ENCODE data around the gene PDGFB.

The PDGFB gene

DNA sequence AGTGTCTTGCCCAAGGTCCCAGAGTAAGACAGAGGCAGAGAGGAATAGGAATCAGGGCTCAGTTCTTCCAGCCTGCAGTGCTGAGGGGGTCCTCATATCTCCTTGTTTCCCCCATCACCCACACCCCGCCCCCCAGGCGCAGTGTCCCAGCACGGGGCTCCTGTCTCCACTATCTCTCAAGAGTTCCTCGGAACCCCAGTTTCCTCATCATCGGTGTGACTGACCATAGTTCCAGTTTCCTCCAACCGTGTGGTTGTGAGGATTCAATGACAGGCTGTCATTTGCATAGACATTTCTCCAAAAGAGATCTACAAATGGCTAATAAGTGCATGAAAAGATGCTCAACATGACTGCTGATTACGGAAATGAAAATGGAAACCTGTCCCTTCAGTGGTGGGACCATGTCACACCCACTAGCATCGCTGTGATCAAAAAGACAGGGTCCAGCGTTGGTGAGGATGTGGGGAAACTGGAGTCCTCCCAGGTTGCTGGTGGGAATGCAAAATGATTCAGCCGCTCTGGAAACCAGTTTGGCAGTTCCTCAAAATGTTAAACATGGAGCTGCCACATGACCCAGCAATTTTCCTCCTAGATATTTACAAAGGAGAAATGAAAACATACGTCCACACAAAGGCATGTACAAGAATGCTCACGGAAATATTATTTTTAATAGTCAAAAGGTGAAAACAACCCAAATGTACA, 31.8 kb upstream of the PDGFB start:
- Histone ChIP-seq H3K4me1 (ENCODE audit: control insufficient read depth, insufficient read depth, low read length, unreplicated experiment) (peaks cover 3% of the 10 kb centered on the region), H3K27ac (ENCODE audit: low read depth, low read length) (peak overlapping the region; percentile 29; the same call in 1 of the 2 replicates)

DNA sequence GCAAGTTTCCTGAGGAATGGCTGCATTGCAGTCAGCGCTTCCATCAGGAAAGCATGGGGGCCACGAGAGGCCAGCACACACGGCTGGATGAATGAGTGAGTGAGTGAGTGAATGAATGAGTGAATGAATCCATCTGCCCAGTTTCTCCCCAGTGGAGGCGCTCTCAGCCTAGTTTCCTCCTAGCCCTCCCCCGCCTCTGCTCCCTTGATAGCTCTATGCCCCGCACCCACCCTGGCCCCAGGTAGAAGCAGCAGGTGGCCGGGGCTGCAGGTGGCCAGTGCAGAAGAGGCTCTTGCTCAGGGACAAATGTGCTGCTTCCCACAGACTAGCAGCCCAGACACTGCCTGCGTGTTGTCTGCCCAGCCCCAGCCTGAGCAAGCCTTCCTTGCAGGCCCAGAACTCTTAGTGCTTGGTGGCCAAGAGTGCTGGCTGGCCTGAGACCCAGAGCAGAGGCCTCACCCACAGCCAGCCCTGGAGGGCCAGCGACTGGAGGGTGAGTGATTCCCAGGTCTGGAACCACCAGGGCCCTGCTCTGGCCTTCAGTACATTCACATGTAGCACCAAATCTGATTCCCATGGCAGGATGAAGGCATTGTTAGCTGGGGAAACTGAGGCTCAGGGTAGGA, 31.1 kb upstream of the PDGFB start:
- Histone ChIP-seq H3K79me2 (ENCODE audit: control insufficient read depth, insufficient read depth, low read length, unreplicated experiment) (no peaks in the 10 kb centered on the region), H3K27ac (ENCODE audit: low read depth, low read length) (no peak overlapping the region), H2AFZ (ENCODE audit: low read length, unreplicated experiment) (no peak overlapping the region)

More for the DNA sequence above, 31.8 kb upstream of the PDGFB start:
- no peak overlapping the region for H2AFZ ChIP-seq (ENCODE audit: low read length, unreplicated experiment)
- no peaks in the 10 kb centered on the region for H3K36me3 ChIP-seq (ENCODE audit: insufficient read depth, low read length)
- no peaks in the 10 kb centered on the region for H3K79me2 ChIP-seq (ENCODE audit: control insufficient read depth, insufficient read depth, low read length, unreplicated experiment)
- no peaks in the 10 kb centered on the region for H3K27me3 ChIP-seq (ENCODE audit: insufficient read depth, low read length)
- H3K4me3 ChIP-seq (ENCODE audit: low read depth, low read length), result no peak overlapping the region

DNA sequence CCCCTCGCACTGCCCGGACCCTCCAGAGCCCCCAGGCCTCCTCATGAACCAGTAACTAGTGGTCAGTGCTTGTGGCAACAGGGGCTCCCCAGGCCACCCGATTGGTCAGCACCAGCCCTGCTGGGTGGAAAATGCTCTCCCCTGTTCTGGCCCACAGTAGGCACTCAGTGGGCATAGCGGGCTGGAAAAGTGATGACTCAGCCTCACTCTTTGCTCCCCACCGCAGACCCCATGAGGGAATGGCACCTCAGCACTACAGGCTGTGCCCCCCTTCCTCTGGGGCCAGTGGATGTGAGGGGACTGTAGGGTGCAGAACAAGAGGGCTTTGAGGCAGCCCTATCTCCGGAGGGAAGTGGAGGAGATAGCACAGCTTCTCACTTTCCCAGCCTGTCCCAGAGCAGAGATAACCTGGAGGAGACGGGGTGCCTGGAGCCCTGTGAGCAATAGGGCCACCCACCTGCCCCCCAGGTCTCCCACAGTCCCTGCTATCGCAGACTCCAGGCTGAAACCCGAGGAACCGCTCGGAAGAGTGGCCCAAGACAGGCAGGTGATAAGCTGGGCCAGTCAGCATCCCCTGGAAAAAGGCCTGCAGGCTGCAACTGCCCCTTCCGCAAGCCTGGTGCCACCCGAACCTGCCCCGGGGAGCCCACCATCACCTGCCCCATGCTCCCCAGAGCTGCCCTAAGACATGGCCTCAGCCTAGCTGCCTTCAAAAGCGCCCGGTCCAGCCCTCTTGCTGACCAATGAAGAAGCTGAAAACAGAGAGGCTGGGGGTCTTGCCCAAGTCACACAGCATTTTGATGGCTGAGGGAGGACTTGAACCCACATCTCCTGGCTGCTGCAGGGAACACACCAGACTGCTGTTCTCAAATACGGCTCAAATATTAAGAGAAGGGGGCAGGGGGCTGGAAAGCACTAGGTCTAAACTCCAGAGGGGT, 29.4 kb upstream of the PDGFB start:
- no peaks in the 10 kb centered on the region for H3K27me3 ChIP-seq (ENCODE audit: insufficient read depth, low read length)
- H3K79me2 ChIP-seq (ENCODE audit: control insufficient read depth, insufficient read depth, low read length, unreplicated experiment), result no peaks in the 10 kb centered on the region
- no peaks in the 10 kb centered on the region for H3K36me3 ChIP-seq (ENCODE audit: insufficient read depth, low read length)
- H3K4me3 ChIP-seq (ENCODE audit: low read depth, low read length), result no peak overlapping the region
- H2AFZ ChIP-seq (ENCODE audit: low read length, unreplicated experiment), result no peak overlapping the region
- H3K4me1 ChIP-seq (ENCODE audit: control insufficient read depth, insufficient read depth, low read length, unreplicated experiment), result peaks cover 3% of the 10 kb centered on the region
- H3K27ac ChIP-seq (ENCODE audit: low read depth, low read length), result no peak overlapping the region

More for the DNA sequence above, 31.1 kb upstream of the PDGFB start:
- no peaks in the 10 kb centered on the region for H3K36me3 ChIP-seq (ENCODE audit: insufficient read depth, low read length)
- no peaks in the 10 kb centered on the region for H3K27me3 ChIP-seq (ENCODE audit: insufficient read depth, low read length)
- no peak overlapping the region for H3K4me3 ChIP-seq (ENCODE audit: low read depth, low read length)
- H3K4me1 ChIP-seq (ENCODE audit: control insufficient read depth, insufficient read depth, low read length, unreplicated experiment), result peaks cover 3% of the 10 kb centered on the region

DNA sequence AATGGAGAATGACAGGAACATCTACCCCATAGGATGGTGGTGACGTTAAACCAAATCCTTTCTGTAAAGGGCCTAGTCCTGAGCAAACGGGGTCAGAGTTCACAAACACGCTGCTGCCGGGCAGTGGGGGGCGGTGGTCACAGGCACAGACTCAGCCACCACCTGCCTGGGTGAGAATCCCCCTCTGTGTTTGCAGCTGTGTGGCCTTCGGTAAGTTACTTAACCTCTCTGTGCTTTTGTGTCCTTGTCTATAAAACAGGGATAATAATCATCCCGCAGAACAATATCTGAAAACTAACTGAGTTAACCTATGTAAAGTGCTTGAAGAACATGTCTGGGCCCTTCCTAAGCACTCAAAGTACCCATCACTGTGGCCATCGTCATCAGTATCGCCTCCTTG, 26.0 kb upstream of the PDGFB start:
- Histone ChIP-seq H2AFZ (ENCODE audit: low read length, unreplicated experiment) (no peak overlapping the region), H3K4me3 (ENCODE audit: low read depth, low read length) (no peak overlapping the region), H3K36me3 (ENCODE audit: insufficient read depth, low read length) (no peaks in the 10 kb centered on the region), H3K79me2 (ENCODE audit: control insufficient read depth, insufficient read depth, low read length, unreplicated experiment) (no peaks in the 10 kb centered on the region), H3K27ac (ENCODE audit: low read depth, low read length) (no peak overlapping the region), H3K27me3 (ENCODE audit: insufficient read depth, low read length) (no peaks in the 10 kb centered on the region), H3K4me1 (ENCODE audit: control insufficient read depth, insufficient read depth, low read length, unreplicated experiment) (no peaks in the 10 kb centered on the region)

DNA sequence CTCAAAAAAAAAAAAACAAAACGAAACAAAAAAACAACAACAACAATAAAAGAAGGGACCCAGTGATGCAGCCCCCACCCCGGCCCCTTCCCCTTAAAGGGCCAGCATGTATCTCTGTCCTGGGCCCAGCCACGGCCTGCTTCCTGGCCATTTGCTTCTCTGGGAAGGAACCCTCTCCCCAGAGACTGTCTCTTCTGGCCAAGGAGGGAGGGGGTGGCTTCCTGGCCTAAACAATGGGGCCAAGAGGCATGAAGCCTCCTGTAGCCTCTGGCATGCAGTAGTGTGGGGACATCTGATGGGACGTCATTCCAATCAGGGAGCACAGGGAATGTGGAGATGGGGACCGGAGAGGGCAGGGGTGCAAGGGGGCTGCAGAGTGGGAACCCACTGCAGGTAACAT, 25.5 kb upstream of the PDGFB start:
- Histone ChIP-seq H3K27ac (ENCODE audit: low read depth, low read length) (no peak overlapping the region), H3K36me3 (ENCODE audit: insufficient read depth, low read length) (no peaks in the 10 kb centered on the region), H3K4me3 (ENCODE audit: low read depth, low read length) (no peak overlapping the region), H2AFZ (ENCODE audit: low read length, unreplicated experiment) (no peak overlapping the region), H3K4me1 (ENCODE audit: control insufficient read depth, insufficient read depth, low read length, unreplicated experiment) (no peaks in the 10 kb centered on the region), H3K79me2 (ENCODE audit: control insufficient read depth, insufficient read depth, low read length, unreplicated experiment) (no peaks in the 10 kb centered on the region), H3K27me3 (ENCODE audit: insufficient read depth, low read length) (no peaks in the 10 kb centered on the region)

DNA sequence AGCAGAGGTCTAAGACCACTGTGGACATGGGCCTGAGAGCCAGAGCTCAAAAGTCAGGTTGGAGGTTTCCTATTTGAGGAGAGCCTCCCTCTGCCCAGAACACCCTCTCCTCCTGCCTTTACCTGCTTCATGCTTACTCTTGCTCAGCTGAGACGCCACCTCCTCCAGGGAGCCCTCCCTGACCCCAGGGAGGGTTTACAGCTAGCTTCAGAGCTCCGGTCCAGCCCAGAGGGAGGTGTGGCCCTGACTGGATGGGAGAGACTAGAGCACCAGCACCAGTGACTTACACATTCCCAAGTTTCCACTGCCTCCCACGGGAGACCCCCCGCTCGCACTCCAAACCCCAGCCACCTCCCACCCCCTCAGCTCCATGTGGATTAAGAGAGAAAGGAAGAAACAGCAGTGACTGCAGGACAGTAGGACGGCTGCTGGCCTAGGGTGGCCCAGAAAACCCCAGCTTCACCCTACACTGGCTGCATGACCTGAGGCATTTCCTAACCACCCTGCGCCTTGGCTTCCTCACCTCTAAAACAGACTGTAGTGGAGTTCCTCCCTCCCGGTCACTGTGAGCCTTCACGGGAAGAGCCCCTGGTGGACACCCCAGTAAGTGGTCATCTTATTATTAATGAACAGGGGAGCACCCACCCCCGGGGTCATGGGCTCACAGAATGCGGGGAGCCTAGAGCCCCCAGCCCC, 24.5 kb upstream of the PDGFB start:
- H2AFZ ChIP-seq (ENCODE audit: low read length, unreplicated experiment), result no peak overlapping the region
- no peak overlapping the region for H3K4me3 ChIP-seq (ENCODE audit: low read depth, low read length)

DNA sequence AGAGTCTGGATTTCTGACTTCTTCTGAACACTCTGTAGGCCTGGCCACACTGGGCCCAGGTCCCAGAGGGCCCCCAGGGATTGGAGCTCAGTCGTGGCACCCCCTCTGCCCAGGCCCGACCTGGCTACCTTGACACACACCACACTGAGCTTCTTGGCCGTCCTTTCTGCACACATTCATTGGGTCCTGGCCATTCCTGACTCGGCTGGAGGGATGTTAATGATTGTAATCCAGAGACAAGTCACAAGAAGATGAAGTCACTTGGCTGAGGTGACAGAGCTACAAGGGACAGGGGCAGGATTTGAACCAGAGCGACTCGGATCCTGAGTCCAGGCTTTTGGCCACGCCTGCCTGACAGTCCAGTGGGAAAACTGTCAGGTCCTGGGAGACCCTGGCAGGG, 23.9 kb upstream of the PDGFB start:
- H3K4me1 ChIP-seq (ENCODE audit: control insufficient read depth, insufficient read depth, low read length, unreplicated experiment), result no peaks in the 10 kb centered on the region

More for the DNA sequence above, 24.5 kb upstream of the PDGFB start:
- H3K4me1 ChIP-seq (ENCODE audit: control insufficient read depth, insufficient read depth, low read length, unreplicated experiment), result no peaks in the 10 kb centered on the region
- H3K36me3 ChIP-seq (ENCODE audit: insufficient read depth, low read length), result no peaks in the 10 kb centered on the region
- H3K27ac ChIP-seq (ENCODE audit: low read depth, low read length), result no peak overlapping the region
- no peaks in the 10 kb centered on the region for H3K27me3 ChIP-seq (ENCODE audit: insufficient read depth, low read length)
- H3K79me2 ChIP-seq (ENCODE audit: control insufficient read depth, insufficient read depth, low read length, unreplicated experiment), result no peaks in the 10 kb centered on the region

DNA sequence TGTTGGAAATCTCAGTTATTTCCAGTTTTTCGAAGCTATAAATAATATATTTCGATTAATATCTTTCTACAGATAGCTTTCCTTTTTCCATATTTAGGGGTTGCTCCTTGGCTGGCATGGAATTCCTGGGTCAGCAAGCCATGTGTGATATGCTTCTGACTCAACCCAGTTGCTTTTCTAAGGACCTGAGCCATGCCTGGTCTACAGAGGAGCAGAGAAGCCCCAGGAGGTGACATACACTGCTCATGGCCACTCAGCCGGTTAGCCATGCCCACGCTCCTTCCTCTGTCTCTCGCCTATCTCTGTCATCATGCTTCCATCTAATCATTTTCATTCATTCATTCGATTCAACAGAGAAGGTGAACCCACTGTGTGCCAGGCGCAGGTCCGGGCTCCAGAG, 23.2 kb upstream of the PDGFB start:
- Histone ChIP-seq H3K4me3 (ENCODE audit: low read depth, low read length) (no peak overlapping the region), H3K4me1 (ENCODE audit: control insufficient read depth, insufficient read depth, low read length, unreplicated experiment) (no peaks in the 10 kb centered on the region), H2AFZ (ENCODE audit: low read length, unreplicated experiment) (no peak overlapping the region), H3K36me3 (ENCODE audit: insufficient read depth, low read length) (no peaks in the 10 kb centered on the region), H3K27me3 (ENCODE audit: insufficient read depth, low read length) (no peaks in the 10 kb centered on the region), H3K27ac (ENCODE audit: low read depth, low read length) (no peak overlapping the region), H3K79me2 (ENCODE audit: control insufficient read depth, insufficient read depth, low read length, unreplicated experiment) (no peaks in the 10 kb centered on the region)

More for the DNA sequence above, 23.9 kb upstream of the PDGFB start:
- Histone ChIP-seq H3K27me3 (ENCODE audit: insufficient read depth, low read length) (no peaks in the 10 kb centered on the region), H2AFZ (ENCODE audit: low read length, unreplicated experiment) (no peak overlapping the region), H3K27ac (ENCODE audit: low read depth, low read length) (no peak overlapping the region), H3K79me2 (ENCODE audit: control insufficient read depth, insufficient read depth, low read length, unreplicated experiment) (no peaks in the 10 kb centered on the region), H3K4me3 (ENCODE audit: low read depth, low read length) (no peak overlapping the region), H3K36me3 (ENCODE audit: insufficient read depth, low read length) (no peaks in the 10 kb centered on the region)

DNA sequence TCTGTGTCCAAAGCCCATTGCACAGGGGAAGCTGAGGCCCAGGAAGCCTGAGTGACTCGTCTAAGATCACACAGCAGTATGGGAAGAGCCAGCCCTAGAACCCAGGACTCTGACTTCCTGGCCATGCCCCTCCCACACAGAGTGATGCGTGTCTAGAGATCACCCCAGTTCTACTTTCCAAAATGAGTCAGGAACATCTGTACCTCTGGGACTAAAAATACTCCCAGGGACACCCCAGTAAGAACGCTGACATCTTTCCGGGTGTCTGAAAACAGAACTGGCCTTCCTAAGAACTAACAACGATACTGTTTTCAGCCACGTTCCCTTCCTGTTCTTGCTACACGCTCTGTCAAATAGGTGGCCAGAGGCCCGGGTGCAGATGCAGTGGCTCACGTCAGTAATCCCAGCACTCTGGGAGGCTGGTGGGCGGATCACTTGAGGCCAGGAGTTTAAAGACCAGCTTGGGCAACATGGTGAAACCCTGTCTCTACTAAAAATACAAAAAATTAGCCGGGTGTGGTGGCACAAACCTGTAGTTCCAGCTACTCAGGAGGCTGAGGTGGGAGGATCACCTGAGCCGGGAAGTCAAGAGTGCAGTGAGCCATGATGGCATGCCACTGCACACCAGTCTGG, 21.7 kb upstream of the PDGFB start:
- H3K27ac ChIP-seq (ENCODE audit: low read depth, low read length), result no peak overlapping the region; the same call in 1 of the 2 replicates
- no peaks in the 10 kb centered on the region for H3K27me3 ChIP-seq (ENCODE audit: insufficient read depth, low read length)
- no peaks in the 10 kb centered on the region for H3K79me2 ChIP-seq (ENCODE audit: control insufficient read depth, insufficient read depth, low read length, unreplicated experiment)
- H3K4me3 ChIP-seq (ENCODE audit: low read depth, low read length), result no peak overlapping the region
- no peaks in the 10 kb centered on the region for H3K4me1 ChIP-seq (ENCODE audit: control insufficient read depth, insufficient read depth, low read length, unreplicated experiment)
- H2AFZ ChIP-seq (ENCODE audit: low read length, unreplicated experiment), result no peak overlapping the region
- H3K36me3 ChIP-seq (ENCODE audit: insufficient read depth, low read length), result no peaks in the 10 kb centered on the region
